ENCODE data around the gene EGR2.
A peak's percentile ranks its signal among the peaks of the same experiment; 100 is the strongest.

Gene EGR2

DNA sequence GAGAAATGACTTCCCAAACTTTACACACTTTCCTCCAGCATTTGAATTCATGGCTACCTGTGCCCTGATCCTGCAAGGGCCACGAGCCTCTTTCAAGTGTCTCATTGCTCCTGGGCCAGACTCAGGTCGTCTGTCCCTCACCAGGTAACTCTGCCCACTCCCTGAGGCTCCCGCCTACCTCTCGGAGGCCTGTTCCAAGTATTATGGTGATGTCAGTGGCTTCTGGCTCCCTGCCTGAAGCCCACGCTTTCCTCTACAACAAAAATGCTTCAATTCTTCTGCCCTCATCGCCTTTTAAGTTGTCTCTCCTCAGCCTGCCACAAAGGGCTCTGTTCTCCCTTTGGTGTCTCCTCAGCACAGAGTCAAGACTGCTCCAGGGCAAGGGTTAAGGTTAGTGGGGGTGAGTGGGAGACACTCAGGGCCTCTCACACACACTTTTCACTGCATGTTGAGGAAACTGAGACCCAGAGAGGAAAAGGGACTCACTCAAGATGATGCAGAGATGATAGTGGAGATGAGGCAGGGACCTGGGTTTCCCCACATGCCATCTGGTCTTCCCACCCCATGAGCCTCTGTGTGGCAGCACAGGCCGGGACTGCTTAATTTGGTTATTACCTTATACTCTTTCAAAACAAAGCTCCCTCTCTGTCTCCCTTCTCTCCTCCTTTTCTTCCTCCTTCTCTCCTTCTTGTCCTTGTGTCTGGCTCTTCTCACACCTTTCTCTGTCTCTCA lies 28.3 kb upstream of the EGR2 start:
- no peak overlapping the region for H3K4me2 ChIP-seq (ENCODE audit: low read length)
- no peaks in the 10 kb centered on the region for H3K4me1 ChIP-seq (ENCODE audit: control insufficient read depth, insufficient read depth, low read length)
- H3K27me3 ChIP-seq (ENCODE audit: control insufficient read depth, insufficient read depth, low read length), result peaks cover 17% of the 10 kb centered on the region
- no peaks in the 10 kb centered on the region for H3K36me3 ChIP-seq (ENCODE audit: insufficient read depth, low read length)
- H3K4me3 ChIP-seq (ENCODE audit: low read length), result no peak overlapping the region
- H3K9ac ChIP-seq (ENCODE audit: low read depth, low read length), result no peak overlapping the region
- no peaks in the 10 kb centered on the region for H3K9me3 ChIP-seq (replicated peaks; ENCODE audit: low read length)

DNA sequence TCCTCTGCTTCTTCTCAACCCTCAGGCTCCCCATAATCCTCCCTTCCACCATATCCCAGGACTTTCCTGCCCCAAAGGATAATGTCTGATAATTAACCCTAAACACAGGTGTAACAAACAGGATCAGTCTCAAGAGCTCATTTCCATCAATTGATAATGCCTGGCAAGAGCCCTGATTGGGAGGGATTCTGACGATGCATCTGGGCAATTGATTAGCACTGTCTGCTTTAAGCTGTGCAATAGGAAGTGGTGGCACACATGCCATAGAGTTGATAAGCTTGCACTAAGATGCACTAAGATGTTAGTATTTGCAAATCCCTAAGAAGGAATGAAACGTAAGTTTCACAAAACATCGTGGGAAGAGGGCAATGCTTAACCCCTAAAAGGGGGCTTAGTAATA lies 27.4 kb upstream of the EGR2 start:
- no peaks in the 10 kb centered on the region for H3K9me3 ChIP-seq (replicated peaks; ENCODE audit: low read length)
- H3K4me3 ChIP-seq (ENCODE audit: low read length), result no peak overlapping the region
- H3K27me3 ChIP-seq (ENCODE audit: control insufficient read depth, insufficient read depth, low read length), result peaks cover 14% of the 10 kb centered on the region
- no peak overlapping the region for H3K9ac ChIP-seq (ENCODE audit: low read depth, low read length)
- no peaks in the 10 kb centered on the region for H3K36me3 ChIP-seq (ENCODE audit: insufficient read depth, low read length)
- no peaks in the 10 kb centered on the region for H3K4me1 ChIP-seq (ENCODE audit: control insufficient read depth, insufficient read depth, low read length)
- H3K4me2 ChIP-seq (ENCODE audit: low read length), result no peak overlapping the region

DNA sequence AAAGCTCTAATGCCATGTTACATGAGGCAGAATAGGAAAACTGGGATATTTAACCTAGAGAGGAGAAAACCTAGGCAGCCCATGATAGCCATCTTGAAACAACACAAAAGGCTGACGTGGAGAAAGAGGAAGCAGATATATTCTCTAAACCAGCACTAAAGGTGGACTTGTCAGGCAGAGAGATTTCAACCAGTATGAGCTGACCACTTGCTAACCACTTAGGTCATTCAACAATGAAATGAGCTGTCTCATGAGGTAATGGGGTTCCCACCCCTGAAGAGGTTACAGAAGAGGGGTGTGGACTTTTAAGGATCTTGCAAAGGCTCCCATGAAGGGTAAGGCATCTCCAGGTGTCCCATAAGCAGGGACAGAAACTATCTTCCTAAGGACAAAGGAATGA lies 26.8 kb upstream of the EGR2 start:
- Histone ChIP-seq H3K4me2 (ENCODE audit: low read length) (no peak overlapping the region), H3K4me1 (ENCODE audit: control insufficient read depth, insufficient read depth, low read length) (no peaks in the 10 kb centered on the region), H3K36me3 (ENCODE audit: insufficient read depth, low read length) (no peaks in the 10 kb centered on the region), H3K9me3 (replicated peaks; ENCODE audit: low read length) (no peaks in the 10 kb centered on the region), H3K4me3 (ENCODE audit: low read length) (no peak overlapping the region), H3K27me3 (ENCODE audit: control insufficient read depth, insufficient read depth, low read length) (peaks cover 14% of the 10 kb centered on the region), H3K9ac (ENCODE audit: low read depth, low read length) (no peak overlapping the region)

DNA sequence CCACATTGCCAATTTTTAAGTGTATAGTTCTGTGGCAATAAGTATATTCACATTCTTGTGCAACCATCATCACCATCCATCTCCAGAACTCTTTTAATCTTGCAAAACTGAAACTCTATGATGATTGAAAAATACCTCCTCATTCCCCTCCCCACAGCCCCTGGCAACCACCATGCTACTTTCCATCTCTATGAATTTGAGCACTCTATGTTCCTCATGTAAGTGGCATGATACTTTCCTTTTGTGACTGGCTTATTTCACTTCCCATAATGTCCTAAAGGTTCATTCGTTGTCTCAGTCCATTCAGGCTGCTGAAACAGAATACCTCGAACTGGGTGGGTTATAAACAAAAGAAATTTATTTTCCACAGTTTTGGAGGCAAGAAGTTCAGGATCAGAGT lies 23.4 kb upstream of the EGR2 start:
- Histone ChIP-seq H3K27me3 (ENCODE audit: control insufficient read depth, insufficient read depth, low read length) (peaks cover 14% of the 10 kb centered on the region), H3K9me3 (replicated peaks; ENCODE audit: low read length) (no peaks in the 10 kb centered on the region), H3K4me1 (ENCODE audit: control insufficient read depth, insufficient read depth, low read length) (no peaks in the 10 kb centered on the region), H3K4me2 (ENCODE audit: low read length) (no peak overlapping the region), H3K9ac (ENCODE audit: low read depth, low read length) (no peak overlapping the region), H3K36me3 (ENCODE audit: insufficient read depth, low read length) (no peaks in the 10 kb centered on the region), H3K4me3 (ENCODE audit: low read length) (no peak overlapping the region)

DNA sequence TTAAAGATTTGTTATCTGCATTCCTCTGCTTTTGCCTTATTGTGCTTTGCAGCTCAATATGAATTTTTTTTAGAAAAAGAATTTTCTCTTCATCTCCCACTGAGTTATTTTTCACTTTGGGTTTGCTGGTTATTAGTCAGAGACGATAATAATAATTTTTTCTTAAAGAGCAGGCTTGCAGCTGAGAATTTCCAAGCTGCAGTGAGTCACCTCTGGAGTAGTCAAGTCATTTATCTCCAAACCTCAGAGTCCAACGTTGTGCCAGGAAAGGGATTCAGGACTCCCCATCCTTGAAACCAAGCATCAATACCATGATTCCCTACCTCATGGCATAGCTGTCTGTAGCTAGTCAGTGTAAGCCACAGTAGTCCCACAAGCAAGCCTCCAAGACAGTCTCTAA lies 15.2 kb upstream of the EGR2 start:
- no peak overlapping the region for H3K4me2 ChIP-seq (ENCODE audit: low read length)
- no peaks in the 10 kb centered on the region for H3K36me3 ChIP-seq (ENCODE audit: insufficient read depth, low read length)
- no peak overlapping the region for H3K9ac ChIP-seq (ENCODE audit: low read depth, low read length)
- no peaks in the 10 kb centered on the region for H3K9me3 ChIP-seq (replicated peaks; ENCODE audit: low read length)
- no peaks in the 10 kb centered on the region for H3K27me3 ChIP-seq (ENCODE audit: control insufficient read depth, insufficient read depth, low read length)
- H3K4me3 ChIP-seq (ENCODE audit: low read length), result no peak overlapping the region
- H3K4me1 ChIP-seq (ENCODE audit: control insufficient read depth, insufficient read depth, low read length), result peaks cover 3% of the 10 kb centered on the region

DNA sequence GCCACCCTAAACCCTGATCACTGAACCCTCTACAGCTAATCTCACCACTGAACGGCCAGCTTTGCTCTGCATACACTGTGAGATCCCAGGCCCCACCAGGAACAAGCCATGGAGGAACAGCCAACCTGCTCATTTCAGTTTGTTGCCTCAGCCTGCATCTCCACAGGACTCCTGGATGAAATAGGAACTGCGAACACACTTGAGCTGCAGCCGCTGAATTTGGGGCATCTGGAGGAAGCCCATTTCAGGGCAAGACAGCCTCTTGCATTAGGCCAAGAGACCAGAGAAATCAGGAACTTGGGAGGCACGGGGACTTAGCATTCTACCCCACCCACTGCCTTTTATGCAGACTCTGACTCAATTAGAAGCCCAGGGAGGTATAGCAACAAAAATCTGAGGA lies 14.5 kb upstream of the EGR2 start:
- H3K9ac ChIP-seq (ENCODE audit: low read depth, low read length), result no peak overlapping the region
- no peaks in the 10 kb centered on the region for H3K27me3 ChIP-seq (ENCODE audit: control insufficient read depth, insufficient read depth, low read length)
- H3K4me1 ChIP-seq (ENCODE audit: control insufficient read depth, insufficient read depth, low read length), result peaks cover 3% of the 10 kb centered on the region
- H3K36me3 ChIP-seq (ENCODE audit: insufficient read depth, low read length), result no peaks in the 10 kb centered on the region
- no peak overlapping the region for H3K4me3 ChIP-seq (ENCODE audit: low read length)
- H3K9me3 ChIP-seq (replicated peaks; ENCODE audit: low read length), result no peaks in the 10 kb centered on the region
- no peak overlapping the region for H3K4me2 ChIP-seq (ENCODE audit: low read length)

DNA sequence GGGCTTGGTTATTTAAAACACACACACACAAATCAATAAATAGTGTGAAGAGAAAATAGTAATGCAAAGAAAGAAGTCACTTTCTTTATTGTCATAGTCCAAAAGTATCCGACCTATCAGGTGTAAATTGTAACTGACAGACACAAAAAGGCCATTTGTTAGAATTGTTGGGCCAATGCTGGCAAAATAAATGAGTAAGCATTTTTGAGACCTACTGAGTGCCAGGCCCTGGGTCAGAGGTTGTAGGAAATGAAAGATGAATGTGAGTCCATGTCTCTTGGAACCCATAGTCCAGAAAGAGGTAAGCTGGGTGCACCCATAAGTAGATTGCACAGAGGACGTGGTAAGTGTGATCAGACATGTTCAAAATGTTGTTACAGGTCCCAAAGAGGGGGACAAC lies 13.5 kb upstream of the EGR2 start:
- no peak overlapping the region for H3K4me2 ChIP-seq (ENCODE audit: low read length)
- H3K27me3 ChIP-seq (ENCODE audit: control insufficient read depth, insufficient read depth, low read length), result no peaks in the 10 kb centered on the region
- peaks cover 3% of the 10 kb centered on the region for H3K4me1 ChIP-seq (ENCODE audit: control insufficient read depth, insufficient read depth, low read length)
- H3K9ac ChIP-seq (ENCODE audit: low read depth, low read length), result no peak overlapping the region
- no peak overlapping the region for H3K4me3 ChIP-seq (ENCODE audit: low read length)
- H3K9me3 ChIP-seq (replicated peaks; ENCODE audit: low read length), result no peaks in the 10 kb centered on the region
- H3K36me3 ChIP-seq (ENCODE audit: insufficient read depth, low read length), result no peaks in the 10 kb centered on the region

DNA sequence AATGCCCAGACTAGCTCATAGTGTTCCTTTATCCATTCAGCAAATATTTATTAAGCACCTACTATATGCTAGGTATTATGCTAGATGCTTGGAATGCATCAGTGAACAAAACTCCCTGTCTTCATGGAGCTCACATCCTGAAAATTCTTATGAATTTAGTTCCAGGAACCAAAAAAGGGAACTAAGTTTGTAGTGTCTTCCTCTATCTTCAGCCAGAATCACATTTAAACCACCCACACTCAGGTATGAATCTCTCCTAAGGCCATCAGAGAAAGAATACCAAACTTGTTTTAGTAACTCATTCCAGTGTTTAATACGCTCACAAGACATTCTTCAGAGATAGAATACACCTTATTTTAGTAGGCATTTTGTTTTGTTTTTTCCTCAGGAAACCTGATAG lies 10.1 kb upstream of the EGR2 start:
- Histone ChIP-seq H3K4me1 (ENCODE audit: control insufficient read depth, insufficient read depth, low read length) (no peaks in the 10 kb centered on the region), H3K4me3 (ENCODE audit: low read length) (no peak overlapping the region), H3K9me3 (replicated peaks; ENCODE audit: low read length) (no peaks in the 10 kb centered on the region), H3K4me2 (ENCODE audit: low read length) (no peak overlapping the region), H3K9ac (ENCODE audit: low read depth, low read length) (no peak overlapping the region), H3K27me3 (ENCODE audit: control insufficient read depth, insufficient read depth, low read length) (peaks cover 10% of the 10 kb centered on the region), H3K36me3 (ENCODE audit: insufficient read depth, low read length) (no peaks in the 10 kb centered on the region)

DNA sequence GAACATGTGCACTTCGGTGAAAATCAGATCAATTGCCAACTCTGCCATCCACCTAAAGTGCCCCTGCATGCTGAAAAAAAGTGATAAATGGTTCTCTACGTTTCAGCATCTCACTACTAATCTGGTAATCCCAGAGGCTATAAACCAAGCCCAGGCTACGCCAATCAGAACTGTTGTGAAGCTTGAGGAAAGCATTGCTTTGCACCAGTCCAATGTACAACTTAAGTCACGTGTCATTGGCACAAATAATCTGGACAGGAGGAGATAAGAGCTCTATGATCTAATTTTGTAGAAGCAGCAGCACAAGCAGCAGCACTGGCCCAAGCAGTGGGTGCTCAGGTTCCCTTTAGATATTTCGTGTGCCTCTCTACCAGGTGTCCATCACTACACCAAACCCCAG lies 4.4 kb upstream of the EGR2 start:
- H3K4me3 ChIP-seq (ENCODE audit: low read length), result no peak overlapping the region
- H3K9ac ChIP-seq (ENCODE audit: low read depth, low read length), result no peak overlapping the region
- H3K4me1 ChIP-seq (ENCODE audit: control insufficient read depth, insufficient read depth, low read length), result peaks cover 24% of the 10 kb centered on the region
- no peaks in the 10 kb centered on the region for H3K9me3 ChIP-seq (replicated peaks; ENCODE audit: low read length)
- no peak overlapping the region for H3K4me2 ChIP-seq (ENCODE audit: low read length)
- H3K27me3 ChIP-seq (ENCODE audit: control insufficient read depth, insufficient read depth, low read length), result peaks cover 39% of the 10 kb centered on the region
- H3K36me3 ChIP-seq (ENCODE audit: insufficient read depth, low read length), result no peaks in the 10 kb centered on the region

DNA sequence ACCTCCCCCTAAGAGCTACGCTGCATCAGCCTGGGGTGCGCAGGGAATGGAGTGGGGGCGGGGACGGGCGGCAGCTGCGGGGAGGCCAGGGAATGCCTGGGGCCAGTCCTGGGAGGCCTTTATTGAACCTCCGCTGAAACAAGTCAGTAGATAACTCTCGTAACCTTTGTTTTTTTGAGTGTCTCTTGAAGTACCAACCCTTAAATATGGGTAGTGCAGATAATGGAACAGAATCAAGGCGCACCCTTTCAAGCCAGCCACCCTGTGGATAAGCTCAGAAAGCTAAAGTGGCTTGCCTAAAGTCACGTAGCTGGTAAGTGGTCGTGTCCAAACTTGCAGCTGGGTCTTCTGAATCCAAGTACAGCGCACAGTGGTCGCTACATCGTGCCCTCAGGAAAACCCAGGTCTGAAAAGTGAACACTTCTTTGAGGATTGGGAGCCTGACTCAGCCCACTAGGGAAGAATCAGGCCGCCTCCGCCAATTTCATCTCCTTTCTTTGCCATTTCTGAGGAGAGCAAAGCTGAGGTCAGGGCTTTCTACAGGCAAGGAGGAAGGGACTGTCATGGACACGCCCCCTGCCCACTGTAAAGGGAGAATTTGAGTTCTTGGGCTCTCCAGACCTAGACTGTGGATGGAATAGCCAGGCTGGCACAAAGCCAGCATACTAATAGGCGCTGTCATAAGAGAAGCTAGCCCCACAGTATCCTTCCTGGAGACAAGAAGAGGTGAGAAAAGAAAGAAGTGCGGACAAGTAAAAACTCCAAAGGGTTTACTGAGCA lies 3.2 kb upstream of the EGR2 start:
- Histone ChIP-seq H3K4me2 (ENCODE audit: low read length) (peak overlapping the region; percentile 93), H3K4me3 (ENCODE audit: low read length) (peak overlapping the region; percentile 80), H3K4me1 (ENCODE audit: control insufficient read depth, insufficient read depth, low read length) (peaks cover 34% of the 10 kb centered on the region), H3K9ac (ENCODE audit: low read depth, low read length) (no peak overlapping the region), H3K27me3 (ENCODE audit: control insufficient read depth, insufficient read depth, low read length) (peaks cover 49% of the 10 kb centered on the region), H3K36me3 (ENCODE audit: insufficient read depth, low read length) (no peaks in the 10 kb centered on the region), H3K9me3 (replicated peaks; ENCODE audit: low read length) (no peaks in the 10 kb centered on the region)

DNA sequence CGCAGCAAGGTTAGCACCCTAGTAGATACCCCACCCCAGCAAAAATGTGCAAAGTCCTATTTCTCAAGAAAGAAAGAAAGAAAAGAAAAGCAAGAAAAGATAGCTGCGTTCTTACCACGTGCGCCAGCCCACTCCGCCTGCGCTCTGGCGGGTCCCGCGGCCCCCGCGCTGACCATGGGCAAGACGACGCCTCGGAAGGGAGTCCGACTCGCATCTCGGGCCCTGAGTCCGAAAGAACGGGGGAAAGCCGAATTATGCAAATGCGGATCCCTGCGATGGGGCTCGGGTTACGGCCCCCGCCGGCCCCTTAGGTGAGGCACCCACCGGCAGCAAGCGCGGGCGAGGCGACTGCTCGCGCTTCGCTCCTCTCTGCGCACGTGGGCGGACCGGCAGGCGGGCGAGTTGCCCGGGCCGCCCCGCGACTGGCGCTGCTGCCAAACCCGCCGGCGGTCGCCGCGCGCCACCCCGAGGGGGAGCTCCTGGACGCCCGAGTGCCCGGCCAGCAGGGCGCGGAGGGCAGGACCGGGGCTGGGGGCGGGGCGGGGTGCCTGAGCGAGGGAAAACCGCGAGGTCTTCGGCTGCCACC lies 2.4 kb upstream of the EGR2 start:
- Histone ChIP-seq H3K36me3 (ENCODE audit: insufficient read depth, low read length) (no peaks in the 10 kb centered on the region), H3K4me2 (ENCODE audit: low read length) (peak overlapping the region; percentile 93), H3K4me1 (ENCODE audit: control insufficient read depth, insufficient read depth, low read length) (peaks cover 36% of the 10 kb centered on the region), H3K9ac (ENCODE audit: low read depth, low read length) (peak overlapping the region; percentile 7), H3K4me3 (ENCODE audit: low read length) (peak overlapping the region; percentile 80), H3K9me3 (replicated peaks; ENCODE audit: low read length) (no peaks in the 10 kb centered on the region), H3K27me3 (ENCODE audit: control insufficient read depth, insufficient read depth, low read length) (peaks cover 50% of the 10 kb centered on the region)
